GM12878 (cell line): Measurements from ENCODE around the gene EEF2K. TPM values are rescaled to one million over a fixed set of nuclear protein-coding genes. Genes with fewer than 3 reads are reported as not detected.

ENCODE experiments used
- ATAC-seq: fragments of 200-7000 bp; cut with Tn5 transposase; 3 replicates; pipeline ENCODE4 v1.9.1; 2020; ENCODE audit warnings: mild to moderate bottlenecking, moderate library complexity
- BruUV-seq: library from RNA; stranded (reverse); fragments of 400-500 nt; replicated peaks from 2 replicates; lab custom pipeline; 2021; lab: Mats Ljungman, UMichigan
- CTCF ChIA-PET: fragments of 300-600 bp; sonication (Branson Sonifier 250); formaldehyde crosslinking; extraction: SDS; loops from one replicate; lab custom pipeline; 2021; ENCODE audit warnings: inconsistent platforms; lab: Yijun Ruan, JAX
- POLR2A ChIA-PET: fragments of 350-600 bp; formaldehyde crosslinking; extraction: SDS; loops from one replicate; lab custom pipeline; 2021; ENCODE audit warnings: inconsistent platforms; lab: Charles Lee
- RAD21 ChIA-PET: fragments of 300-600 bp; sonication (Branson Sonifier 250); formaldehyde crosslinking; loops from one replicate; lab custom pipeline; 2023; ENCODE audit warnings: antibody characterized with exemption; ENCODE audit not compliant: unreplicated experiment; lab: Charles Lee
- SMC1A ChIA-PET: fragments of 300-600 bp; sonication (Branson Sonifier 250); formaldehyde crosslinking; loops from one replicate; lab custom pipeline; 2023; ENCODE audit not compliant: unreplicated experiment, uncharacterized antibody; lab: Charles Lee
- DNase-seq: peaks from one replicate; pipeline ENCODE4 v3.0.0-alpha.2; 2011; ENCODE audit warnings: low read depth, low spot score
- FAIRE-seq: peaks from 3 replicates; lab custom pipeline; 2011; peaks lifted over from hg19 to GRCh38; lab: Jason Lieb, UNC
- H2AFZ ChIP-seq: 2 replicates; pipeline ENCODE4 v1.6.0; 2011; ENCODE audit warnings: low read depth, low read length, control low read depth; ENCODE audit not compliant: control insufficient read depth
- H3K27ac ChIP-seq: 2 replicates; pipeline ENCODE4 v1.5.1; 2011; ENCODE audit warnings: control low read depth; ENCODE audit not compliant: control insufficient read depth, insufficient read depth
- H3K27me3 ChIP-seq, 2 experiments: replicated peaks in 1 of 2; 2 replicates each; pipeline versions ENCODE4 v1.6.0 to v1.6.1; 2011; ENCODE audit warnings: low read length in 1 of 2; ENCODE audit not compliant: control insufficient read depth in 2 of 2, insufficient read depth in 2 of 2
- H3K36me3 ChIP-seq, 2 experiments: 2 replicates each; pipeline ENCODE4 v1.5.1; 2011; ENCODE audit warnings: low read length in 1 of 2; ENCODE audit not compliant: control insufficient read depth in 2 of 2, insufficient read depth in 2 of 2
- H3K4me1 ChIP-seq: 2 replicates; pipeline ENCODE4 v1.6.1; 2011; ENCODE audit warnings: mild to moderate bottlenecking, low read length, moderate library complexity, mixed read lengths; ENCODE audit not compliant: control insufficient read depth, insufficient read depth
- H3K4me2 ChIP-seq: 2 replicates; pipeline ENCODE4 v1.6.0; 2011; ENCODE audit warnings: control low read depth; ENCODE audit not compliant: control insufficient read depth, insufficient read depth
- H3K4me3 ChIP-seq: fragments of 200-600 bp; sonication (generic); 2 replicates; pipeline ENCODE4 v1.5.1; 2016
- H3K79me2 ChIP-seq: 2 replicates; pipeline ENCODE4 v1.6.0; 2011; ENCODE audit warnings: low read length; ENCODE audit not compliant: control insufficient read depth, insufficient read depth
- H3K9ac ChIP-seq: 2 replicates; pipeline ENCODE4 v1.8.0; 2011; ENCODE audit warnings: low read length, control low read depth, mixed read lengths; ENCODE audit not compliant: control insufficient read depth, insufficient read depth
- H3K9me3 ChIP-seq: replicated peaks from 3 replicates; pipeline ENCODE4 v1.5.1; 2011; ENCODE audit warnings: mild to moderate bottlenecking, low read length; ENCODE audit not compliant: control insufficient read depth, insufficient read depth
- H4K20me1 ChIP-seq: 2 replicates; pipeline ENCODE4 v1.6.0; 2011; ENCODE audit not compliant: control insufficient read depth, insufficient read depth
- CBX3 ChIP-seq: fragments of 200-600 bp; sonication (generic); IDR thresholded peaks from 2 replicates; pipeline ENCODE4 v1.6.1; 2016; ENCODE audit warnings: low read depth, borderline replicate concordance
- CHD2 ChIP-seq: IDR thresholded peaks from 2 replicates; pipeline ENCODE4 v1.6.1; 2011; ENCODE audit warnings: low read depth, low read length, improper control_type of control experiment, borderline replicate concordance
- FOXK2 ChIP-seq: fragments of 450-650 bp; IDR thresholded peaks from 2 replicates; pipeline ENCODE4 v1.6.1; 2017; ENCODE audit warnings: mild to moderate bottlenecking, moderate library complexity
- IKZF2 ChIP-seq, 2 experiments: fragments of 450-650 bp; IDR thresholded peaks; 2 replicates each; pipeline ENCODE4 v1.6.1; 2017; ENCODE audit warnings: mild to moderate bottlenecking in 2 of 2, moderate library complexity in 2 of 2
- IRF4 ChIP-seq: IDR thresholded peaks from 2 replicates; pipeline ENCODE4 v1.6.1; 2011; ENCODE audit warnings: low read depth, low read length
- MTA3 ChIP-seq: IDR thresholded peaks from 2 replicates; pipeline ENCODE4 v1.6.1; 2012; ENCODE audit warnings: low read length, inconsistent platforms, borderline replicate concordance
- NR2C1 ChIP-seq: fragments of 450-650 bp; IDR thresholded peaks from 2 replicates; pipeline ENCODE4 v1.6.1; 2017; ENCODE audit warnings: antibody characterized with exemption, mild to moderate bottlenecking, moderate library complexity
- RFX5 ChIP-seq: IDR thresholded peaks from 2 replicates; pipeline ENCODE4 v1.6.1; 2011; ENCODE audit warnings: low read depth, low read length, improper control_type of control experiment
- SIX5 ChIP-seq: IDR thresholded peaks from 2 replicates; pipeline ENCODE4 v1.6.1; 2011; ENCODE audit warnings: mild to moderate bottlenecking, low read depth, low read length, moderate library complexity; ENCODE audit not compliant: severe bottlenecking
- ZZZ3 ChIP-seq: IDR thresholded peaks from 2 replicates; pipeline ENCODE4 v1.6.1; 2011; ENCODE audit warnings: low read depth; ENCODE audit not compliant: control insufficient read depth, insufficient read length
- WGBS: methylation state at CpG from one replicate; pipeline ENCODE4 v1.1.6; 2016; ENCODE audit warnings: low lambda C conversion rate; ENCODE audit not compliant: insufficient replicate concordance, insufficient coverage; ENCODE audit errors: missing lambda C conversion rate; 5-methylcytosine and 5-hydroxymethylcytosine counted together
- in situ Hi-C: fragments of 300-500 bp; cut with MboI; formaldehyde crosslinking; loops from 9 replicates; pipeline ENCODE4 v1.14.3; 2018; ENCODE audit warnings: mixed read lengths
- intact Hi-C: fragments of 100-400 bp; cut with micrococcal nuclease; formaldehyde crosslinking; loops from one replicate; pipeline ENCODE4 v1.14.2; 2022; ENCODE audit not compliant: unreplicated experiment
- polyA plus RNA-seq, 11 experiments: library from polyadenylated mRNA; depleted of rRNA in 4 of 11; unstranded in 6 of 11; stranded (reverse) in 5 of 11; fragments of >200 nt; fragmentation: Nextera tagmentation in 4 of 11; fragmentation: Illumina TruSeq in 1 of 11; extraction: Ambion mirVana in 4 of 11; extraction: Trizol in 1 of 11; gene quantifications; 1 replicate in 1 of 11; 2 replicates in 10 of 11; pipeline versions ENCODE4 v1.2.1 to v1.2.3, GENCODE V29; 2011 to 2016; ENCODE audit warnings: inconsistent platforms in 2 of 11, missing spikeins in 2 of 11, low read depth in 1 of 11
- total RNA-seq, 4 experiments: library from RNA; depleted of rRNA in 3 of 4; stranded (reverse); fragments of >200 nt in 3 of 4; fragmentation: Illumina TruSeq in 1 of 4; extraction: Trizol in 1 of 4; gene quantifications; 2 replicates each; pipeline versions ENCODE4 v1.2.1 to v1.2.3, GENCODE V29; 2013 to 2021
- TF ChIP-seq, protein P1 (sequence below): fragments of 450-650 bp; IDR thresholded peaks from 2 replicates; pipeline ENCODE4 v1.6.1; 2017; ENCODE audit warnings: mild to moderate bottlenecking, moderate library complexity
- TF ChIP-seq, protein P2 (sequence below): IDR thresholded peaks from 2 replicates; pipeline ENCODE4 v1.6.1; 2012; ENCODE audit warnings: low read depth, low read length, improper control_type of control experiment
- TF ChIP-seq, protein P3 (sequence below): IDR thresholded peaks from 2 replicates; pipeline ENCODE4 v1.6.1; 2011; ENCODE audit warnings: low read depth, low read length, improper control_type of control experiment, borderline replicate concordance
- TF ChIP-seq, protein P4 (sequence below): fragments of 450-650 bp; IDR thresholded peaks from 2 replicates; pipeline ENCODE4 v1.6.1; 2016; ENCODE audit warnings: mild to moderate bottlenecking
- TF ChIP-seq, protein P5 (sequence below): fragments of 450-650 bp; conservative IDR thresholded peaks from 2 replicates; pipeline ENCODE4 v1.6.1; 2017; ENCODE audit warnings: mild to moderate bottlenecking, moderate library complexity

The EEF2K gene
- total and polyA plus RNA-seq, 10 of the 15 experiments (the other 5 are each of a cell fraction or from before 2014, with no cell fraction given): 2.0 to 29.6 (median 12.2) TPM

DNA sequence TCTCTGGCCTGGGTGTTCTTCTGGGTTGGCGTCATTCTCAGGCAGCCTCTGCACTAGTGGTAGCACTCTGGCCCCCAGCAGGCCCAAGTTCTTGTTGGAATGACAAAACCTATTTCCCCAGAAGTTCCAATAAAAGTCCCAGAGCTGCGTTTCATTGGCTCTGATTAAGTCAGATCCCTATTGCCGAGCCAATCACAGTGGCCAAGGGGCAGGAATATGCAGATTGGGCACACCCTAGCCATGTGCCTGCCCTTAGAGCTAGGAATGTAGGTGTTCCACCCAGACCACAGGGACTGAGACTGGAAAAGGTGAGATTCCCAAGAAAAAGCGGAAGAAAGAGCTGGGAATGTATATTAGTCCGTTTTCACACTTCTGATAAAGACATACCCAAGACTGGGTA lies 46.2 kb downstream of the EEF2K start:
- RAD21 ChIA-PET: no interaction called here
- CTCF ChIA-PET: interaction anchor here (0.6 kb wide), 1 partner anchor 20 kb away, joined by 3 read pairs; no protein-coding TSS in a partner anchor
- no peak for FAIRE-seq
- no peak for TF ChIP-seq CBX3
- no peak for TF ChIP-seq IRF4
- no peak for TF ChIP-seq ZZZ3
- TF ChIP-seq, protein P1, sequence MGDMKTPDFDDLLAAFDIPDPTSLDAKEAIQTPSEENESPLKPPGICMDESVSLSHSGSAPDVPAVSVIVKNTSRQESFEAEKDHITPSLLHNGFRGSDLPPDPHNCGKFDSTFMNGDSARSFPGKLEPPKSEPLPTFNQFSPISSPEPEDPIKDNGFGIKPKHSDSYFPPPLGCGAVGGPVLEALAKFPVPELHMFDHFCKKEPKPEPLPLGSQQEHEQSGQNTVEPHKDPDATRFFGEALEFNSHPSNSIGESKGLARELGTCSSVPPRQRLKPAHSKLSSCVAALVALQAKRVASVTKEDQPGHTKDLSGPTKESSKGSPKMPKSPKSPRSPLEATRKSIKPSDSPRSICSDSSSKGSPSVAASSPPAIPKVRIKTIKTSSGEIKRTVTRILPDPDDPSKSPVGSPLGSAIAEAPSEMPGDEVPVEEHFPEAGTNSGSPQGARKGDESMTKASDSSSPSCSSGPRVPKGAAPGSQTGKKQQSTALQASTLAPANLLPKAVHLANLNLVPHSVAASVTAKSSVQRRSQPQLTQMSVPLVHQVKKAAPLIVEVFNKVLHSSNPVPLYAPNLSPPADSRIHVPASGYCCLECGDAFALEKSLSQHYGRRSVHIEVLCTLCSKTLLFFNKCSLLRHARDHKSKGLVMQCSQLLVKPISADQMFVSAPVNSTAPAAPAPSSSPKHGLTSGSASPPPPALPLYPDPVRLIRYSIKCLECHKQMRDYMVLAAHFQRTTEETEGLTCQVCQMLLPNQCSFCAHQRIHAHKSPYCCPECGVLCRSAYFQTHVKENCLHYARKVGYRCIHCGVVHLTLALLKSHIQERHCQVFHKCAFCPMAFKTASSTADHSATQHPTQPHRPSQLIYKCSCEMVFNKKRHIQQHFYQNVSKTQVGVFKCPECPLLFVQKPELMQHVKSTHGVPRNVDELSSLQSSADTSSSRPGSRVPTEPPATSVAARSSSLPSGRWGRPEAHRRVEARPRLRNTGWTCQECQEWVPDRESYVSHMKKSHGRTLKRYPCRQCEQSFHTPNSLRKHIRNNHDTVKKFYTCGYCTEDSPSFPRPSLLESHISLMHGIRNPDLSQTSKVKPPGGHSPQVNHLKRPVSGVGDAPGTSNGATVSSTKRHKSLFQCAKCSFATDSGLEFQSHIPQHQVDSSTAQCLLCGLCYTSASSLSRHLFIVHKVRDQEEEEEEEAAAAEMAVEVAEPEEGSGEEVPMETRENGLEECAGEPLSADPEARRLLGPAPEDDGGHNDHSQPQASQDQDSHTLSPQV: no peak
- no peak for TF ChIP-seq RFX5
- TF ChIP-seq, protein P2, sequence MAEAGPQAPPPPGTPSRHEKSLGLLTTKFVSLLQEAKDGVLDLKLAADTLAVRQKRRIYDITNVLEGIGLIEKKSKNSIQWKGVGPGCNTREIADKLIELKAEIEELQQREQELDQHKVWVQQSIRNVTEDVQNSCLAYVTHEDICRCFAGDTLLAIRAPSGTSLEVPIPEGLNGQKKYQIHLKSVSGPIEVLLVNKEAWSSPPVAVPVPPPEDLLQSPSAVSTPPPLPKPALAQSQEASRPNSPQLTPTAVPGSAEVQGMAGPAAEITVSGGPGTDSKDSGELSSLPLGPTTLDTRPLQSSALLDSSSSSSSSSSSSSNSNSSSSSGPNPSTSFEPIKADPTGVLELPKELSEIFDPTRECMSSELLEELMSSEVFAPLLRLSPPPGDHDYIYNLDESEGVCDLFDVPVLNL: no peak
- TF ChIP-seq SIX5: no peak
- TF ChIP-seq IKZF2 (IDR thresholded peaks at IDR 0.05): no peak
- no peak for TF ChIP-seq CHD2
- TF ChIP-seq, protein P3, sequence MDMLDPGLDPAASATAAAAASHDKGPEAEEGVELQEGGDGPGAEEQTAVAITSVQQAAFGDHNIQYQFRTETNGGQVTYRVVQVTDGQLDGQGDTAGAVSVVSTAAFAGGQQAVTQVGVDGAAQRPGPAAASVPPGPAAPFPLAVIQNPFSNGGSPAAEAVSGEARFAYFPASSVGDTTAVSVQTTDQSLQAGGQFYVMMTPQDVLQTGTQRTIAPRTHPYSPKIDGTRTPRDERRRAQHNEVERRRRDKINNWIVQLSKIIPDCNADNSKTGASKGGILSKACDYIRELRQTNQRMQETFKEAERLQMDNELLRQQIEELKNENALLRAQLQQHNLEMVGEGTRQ: no peak
- TF ChIP-seq FOXK2: no peak
- TF ChIP-seq, protein P4, sequence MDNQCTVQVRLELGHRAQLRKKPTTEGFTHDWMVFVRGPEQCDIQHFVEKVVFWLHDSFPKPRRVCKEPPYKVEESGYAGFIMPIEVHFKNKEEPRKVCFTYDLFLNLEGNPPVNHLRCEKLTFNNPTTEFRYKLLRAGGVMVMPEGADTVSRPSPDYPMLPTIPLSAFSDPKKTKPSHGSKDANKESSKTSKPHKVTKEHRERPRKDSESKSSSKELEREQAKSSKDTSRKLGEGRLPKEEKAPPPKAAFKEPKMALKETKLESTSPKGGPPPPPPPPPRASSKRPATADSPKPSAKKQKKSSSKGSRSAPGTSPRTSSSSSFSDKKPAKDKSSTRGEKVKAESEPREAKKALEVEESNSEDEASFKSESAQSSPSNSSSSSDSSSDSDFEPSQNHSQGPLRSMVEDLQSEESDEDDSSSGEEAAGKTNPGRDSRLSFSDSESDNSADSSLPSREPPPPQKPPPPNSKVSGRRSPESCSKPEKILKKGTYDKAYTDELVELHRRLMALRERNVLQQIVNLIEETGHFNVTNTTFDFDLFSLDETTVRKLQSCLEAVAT: no peak
- no peak for TF ChIP-seq NR2C1
- TF ChIP-seq MTA3: no peak
- TF ChIP-seq, protein P5, sequence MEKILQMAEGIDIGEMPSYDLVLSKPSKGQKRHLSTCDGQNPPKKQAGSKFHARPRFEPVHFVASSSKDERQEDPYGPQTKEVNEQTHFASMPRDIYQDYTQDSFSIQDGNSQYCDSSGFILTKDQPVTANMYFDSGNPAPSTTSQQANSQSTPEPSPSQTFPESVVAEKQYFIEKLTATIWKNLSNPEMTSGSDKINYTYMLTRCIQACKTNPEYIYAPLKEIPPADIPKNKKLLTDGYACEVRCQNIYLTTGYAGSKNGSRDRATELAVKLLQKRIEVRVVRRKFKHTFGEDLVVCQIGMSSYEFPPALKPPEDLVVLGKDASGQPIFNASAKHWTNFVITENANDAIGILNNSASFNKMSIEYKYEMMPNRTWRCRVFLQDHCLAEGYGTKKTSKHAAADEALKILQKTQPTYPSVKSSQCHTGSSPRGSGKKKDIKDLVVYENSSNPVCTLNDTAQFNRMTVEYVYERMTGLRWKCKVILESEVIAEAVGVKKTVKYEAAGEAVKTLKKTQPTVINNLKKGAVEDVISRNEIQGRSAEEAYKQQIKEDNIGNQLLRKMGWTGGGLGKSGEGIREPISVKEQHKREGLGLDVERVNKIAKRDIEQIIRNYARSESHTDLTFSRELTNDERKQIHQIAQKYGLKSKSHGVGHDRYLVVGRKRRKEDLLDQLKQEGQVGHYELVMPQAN: no peak

More for the DNA sequence above, 46.2 kb downstream of the EEF2K start:
- intact Hi-C loops (no loop called here), in situ Hi-C loops (no loop called here)
- H3K9ac ChIP-seq: no peak overlapping the region
- no peak overlapping the region for H3K4me2 ChIP-seq
- H3K4me3 ChIP-seq: no peak overlapping the region
- no peak for ATAC-seq
- POLR2A ChIA-PET: no interaction called here
- no peaks in the 10 kb centered on the region for H4K20me1 ChIP-seq
- DNase-seq: no peak
- H3K79me2 ChIP-seq: no peaks in the 10 kb centered on the region
- no TSS peak for BruUV-seq
- 76% methylated on average over 5 of the region's 5 CpGs for WGBS
- H3K36me3 ChIP-seq: peaks cover 32 to 38% of the 10 kb centered on the region in 2 experiments; a peak in 3 of 4 replicates
- H3K9me3 ChIP-seq: peaks cover 4% of the 10 kb centered on the region; the same call in 1 of the 3 replicates
- no peaks in the 10 kb centered on the region for H3K27me3 ChIP-seq
- SMC1A ChIA-PET: interaction anchor here (1.0 to 1.1 kb wide), 2 partner anchors 8 to 20 kb away, joined by 3 to 5 read pairs; no protein-coding TSS in a partner anchor
- H3K27ac ChIP-seq: no peak overlapping the region
- H3K4me1 ChIP-seq: no peaks in the 10 kb centered on the region
- no peak overlapping the region for H2AFZ ChIP-seq
